Endothelial cell of umbilical vein (primary cell): Measurements from ENCODE around the gene LUZP4.

Source experiments
- CTCF ChIP-seq, 2 donors: IDR thresholded peaks; 1 replicate in 1 of 2; 2 replicates in 1 of 2; pipeline ENCODE4 v1.5.1; 2011; ENCODE audit warnings: low read length in 2 of 2, mild to moderate bottlenecking in 2 of 2, moderate library complexity in 2 of 2, control low read depth in 1 of 2, inconsistent platforms in 1 of 2, low read depth in 1 of 2; ENCODE audit not compliant: insufficient read depth in 1 of 2; ENCODE audit errors: extremely low read depth in 1 of 2
- POLR2AphosphoS5 ChIP-seq: IDR thresholded peaks from 2 replicates; pipeline ENCODE4 v1.6.1; 2012; ENCODE audit warnings: low read depth, mild to moderate bottlenecking, control low read depth, low read length, moderate library complexity; ENCODE audit not compliant: insufficient read depth

- TF ChIP-seq POLR2AphosphoS5: no peak
- TF ChIP-seq CTCF (IDR thresholded peaks at IDR 0.05; ENCODE audit: extremely low read depth in 1 of 2, insufficient read depth in 1 of 2, low read depth in 1 of 2, low read length in 2 of 2): no peak
Measured at GRCh38 chrX:115332832-115333231, 43.3 kb downstream of the LUZP4 start.
